NCI-H1105 (cell line): ENCODE results near the gene NEO1.
"Not testable (repeated sequence)": the region's sequence is repeated elsewhere in the genome, so short reads cannot be mapped to it uniquely, and the experiment has no call there.

ENCODE experiments used
- DNase-seq: peaks from one replicate; lab custom pipeline; 2025; lab: John Stamatoyannopoulos, UW

NEO1 gene

GRCh38 chr15:73212424-73212823 is 160.2 kb downstream of the NEO1 start:
- DNase-seq: no peak

GRCh38 chr15:73221450-73221849 is 169.2 kb downstream of the NEO1 start:
- DNase-seq: not testable (repeated sequence)

- no peak for DNase-seq
These were observed 173.2 kb downstream of the NEO1 start for GRCh38 chr15:73225358-73226015.

GRCh38 chr15:73226093-73226814 is 174.0 kb downstream of the NEO1 start:
- DNase-seq: no peak

GRCh38 chr15:73227433-73228056 is 175.3 kb downstream of the NEO1 start:
- DNase-seq: no peak

GRCh38 chr15:73228128-73228646 is 175.9 kb downstream of the NEO1 start:
- no peak for DNase-seq

GRCh38 chr15:73231661-73232419 is 179.6 kb downstream of the NEO1 start:
- no peak for DNase-seq

- DNase-seq: no peak
These were observed 180.5 kb downstream of the NEO1 start for GRCh38 chr15:73232776-73233175.

GRCh38 chr15:73233623-73234022 is 181.4 kb downstream of the NEO1 start:
- DNase-seq: no peak

- no peak for DNase-seq
These were observed 185.6 kb downstream of the NEO1 start for GRCh38 chr15:73237910-73238309.

GRCh38 chr15:73239564-73240215 is 187.4 kb downstream of the NEO1 start:
- no peak for DNase-seq

- peak; percentile 35 for DNase-seq
These were observed 188.7 kb downstream of the NEO1 start for GRCh38 chr15:73240866-73241499.

GRCh38 chr15:73244333-73244732 is 192.1 kb downstream of the NEO1 start:
- peak; percentile 30 for DNase-seq

GRCh38 chr15:73246439-73246838 is 194.2 kb downstream of the NEO1 start:
- DNase-seq: no peak

- no peak for DNase-seq
These were observed 194.6 kb downstream of the NEO1 start for GRCh38 chr15:73246898-73247297.

- DNase-seq: no peak
These were observed 195.1 kb downstream of the NEO1 start for GRCh38 chr15:73247331-73247730.

- DNase-seq: no peak
These were observed 197.2 kb downstream of the NEO1 start for GRCh38 chr15:73249499-73249898.

- DNase-seq: no peak
These were observed 202.3 kb downstream of the NEO1 start for GRCh38 chr15:73254598-73254997.

GRCh38 chr15:73258271-73259108 is 206.2 kb downstream of the NEO1 start:
- no peak for DNase-seq

GRCh38 chr15:73264881-73265280 is 212.6 kb downstream of the NEO1 start:
- DNase-seq: no peak
